IMR-90 (cell line): Measurements from ENCODE around the gene UEVLD. TPM values are rescaled to one million over a fixed set of nuclear protein-coding genes. Genes with fewer than 3 reads are reported as not detected.

ENCODE experiments used
- ATAC-seq: fragments of 200-7000 bp; cut with Tn5 transposase; 2 replicates; pipeline ENCODE4 v1.9.1; 2020; ENCODE audit warnings: low read depth, mild to moderate bottlenecking, moderate library complexity
- BruUV-seq: library from RNA; stranded (reverse); fragments of 400-500 nt; replicated peaks from 2 replicates; lab custom pipeline; 2021; lab: Mats Ljungman, UMichigan
- CTCF ChIA-PET: fragments of 300-600 bp; formaldehyde crosslinking; extraction: SDS; loops from one replicate; lab custom pipeline; 2021; ENCODE audit warnings: antibody characterized with exemption; lab: Yijun Ruan, JAX
- POLR2A ChIA-PET: fragments of 300-600 bp; sonication (Branson Sonifier 250); formaldehyde crosslinking; loops from one replicate; lab custom pipeline; 2022; ENCODE audit warnings: antibody characterized with exemption; ENCODE audit not compliant: unreplicated experiment; lab: Charles Lee
- DNase-seq: peaks from one replicate; pipeline ENCODE4 v3.0.0; 2013
- H2AFZ ChIP-seq: replicated peaks from 2 replicates; pipeline ENCODE3; 2013; ENCODE audit warnings: low read length, mild to moderate bottlenecking; ENCODE audit not compliant: poor library complexity
- H2AK5ac ChIP-seq: 2 replicates; pipeline ENCODE4 v1.6.1; 2013; ENCODE audit warnings: low read depth, low read length, inconsistent platforms
- H2AK9ac ChIP-seq: replicated peaks from 2 replicates; pipeline ENCODE3; 2013; ENCODE audit warnings: mild to moderate bottlenecking, low read depth, low read length, moderate library complexity; ENCODE audit not compliant: poor library complexity
- H2BK120ac ChIP-seq: 2 replicates; pipeline ENCODE4 v1.6.1; 2013; ENCODE audit warnings: low read depth, low read length, inconsistent platforms
- H2BK15ac ChIP-seq: 3 replicates; pipeline ENCODE4 v1.6.1; 2013; ENCODE audit warnings: low read depth, low read length, inconsistent platforms
- H2BK20ac ChIP-seq: 2 replicates; pipeline ENCODE4 v1.6.1; 2013; ENCODE audit warnings: low read depth, mild to moderate bottlenecking, inconsistent platforms, low read length, moderate library complexity
- H2BK5ac ChIP-seq: 2 replicates; pipeline ENCODE4 v1.6.1; 2013; ENCODE audit warnings: mild to moderate bottlenecking, low read depth, low read length, inconsistent platforms; ENCODE audit not compliant: poor library complexity, severe bottlenecking
- H3K14ac ChIP-seq: replicated peaks from 2 replicates; pipeline ENCODE4 v1.6.1; 2013; ENCODE audit warnings: low read depth, low read length, inconsistent platforms
- H3K18ac ChIP-seq: 2 replicates; pipeline ENCODE4 v1.6.1; 2013; ENCODE audit warnings: low read depth, low read length, control low read depth
- H3K23ac ChIP-seq: 2 replicates; pipeline ENCODE4 v1.6.1; 2013; ENCODE audit warnings: low read depth, low read length, inconsistent platforms
- H3K27ac ChIP-seq: 2 replicates; pipeline ENCODE4 v1.5.1; 2013; ENCODE audit warnings: mild to moderate bottlenecking, control low read depth, low read length; ENCODE audit not compliant: insufficient read depth
- H3K27me3 ChIP-seq: 2 replicates; pipeline ENCODE4 v1.6.1; 2013; ENCODE audit warnings: low read length; ENCODE audit not compliant: control insufficient read depth, insufficient read depth
- H3K36me3 ChIP-seq: 2 replicates; pipeline ENCODE4 v1.6.1; 2013; ENCODE audit warnings: low read length, mixed read lengths; ENCODE audit not compliant: control insufficient read depth, insufficient read depth
- H3K4ac ChIP-seq: 2 replicates; pipeline ENCODE4 v1.6.1; 2013; ENCODE audit warnings: low read depth, low read length, inconsistent platforms
- H3K4me1 ChIP-seq: 2 replicates; pipeline ENCODE4 v1.6.1; 2013; ENCODE audit warnings: low read length, mixed read lengths; ENCODE audit not compliant: control insufficient read depth, insufficient read depth
- H3K4me2 ChIP-seq: 2 replicates; pipeline ENCODE4 v1.6.1; 2013; ENCODE audit warnings: low read depth, mild to moderate bottlenecking, control low read depth, low read length, moderate library complexity
- H3K4me3 ChIP-seq: 2 replicates; pipeline ENCODE4 v1.5.1; 2013; ENCODE audit warnings: low read depth, mild to moderate bottlenecking, control low read depth, low read length, moderate library complexity; ENCODE audit not compliant: insufficient read depth
- H3K56ac ChIP-seq: 2 replicates; pipeline ENCODE4 v1.6.1; 2013; ENCODE audit warnings: low read length, inconsistent platforms; ENCODE audit not compliant: insufficient read depth; ENCODE audit errors: extremely low read depth
- H3K79me1 ChIP-seq, 2 experiments: 2 replicates each; pipeline ENCODE4 v1.6.1; 2013; ENCODE audit warnings: low read length in 2 of 2, inconsistent platforms in 1 of 2, low read depth in 1 of 2
- H3K9ac ChIP-seq: 2 replicates; pipeline ENCODE4 v1.6.1; 2013; ENCODE audit warnings: low read depth, low read length, control low read depth
- H3K9me1 ChIP-seq: 2 replicates; pipeline ENCODE4 v1.6.1; 2013; ENCODE audit warnings: low read length, inconsistent platforms; ENCODE audit not compliant: insufficient read depth
- H3K9me3 ChIP-seq: 2 replicates; pipeline ENCODE4 v1.6.1; 2013; ENCODE audit warnings: low read length; ENCODE audit not compliant: control insufficient read depth, insufficient read depth
- H4K20me1 ChIP-seq: 2 replicates; pipeline ENCODE4 v1.6.1; 2013; ENCODE audit warnings: low read length, inconsistent platforms; ENCODE audit not compliant: insufficient read depth
- H4K5ac ChIP-seq: 2 replicates; pipeline ENCODE4 v1.6.1; 2013; ENCODE audit warnings: mild to moderate bottlenecking, low read depth, low read length, control low read depth
- H4K8ac ChIP-seq, 2 experiments: 2 replicates each; pipeline ENCODE4 v1.6.1; 2013; ENCODE audit warnings: low read depth in 2 of 2, low read length in 2 of 2, control low read depth in 1 of 2, inconsistent platforms in 1 of 2
- H4K91ac ChIP-seq: 2 replicates; pipeline ENCODE4 v1.6.1; 2013; ENCODE audit warnings: low read depth, low read length, inconsistent platforms; ENCODE audit not compliant: insufficient read depth
- CEBPB ChIP-seq: IDR thresholded peaks from 2 replicates; pipeline ENCODE4 v1.6.1; 2012; ENCODE audit warnings: low read depth, low read length, improper control_type of control experiment
- CHD1 ChIP-seq: IDR thresholded peaks from 2 replicates; pipeline ENCODE4 v1.6.1; 2012; ENCODE audit warnings: low read depth, low read length, improper control_type of control experiment
- MAZ ChIP-seq: IDR thresholded peaks from 2 replicates; pipeline ENCODE4 v1.6.1; 2012; ENCODE audit warnings: low read depth, mild to moderate bottlenecking, low read length, improper control_type of control experiment, moderate library complexity, borderline replicate concordance
- POLR2A ChIP-seq: IDR thresholded peaks from 2 replicates; pipeline ENCODE4 v1.6.1; 2012; ENCODE audit warnings: mild to moderate bottlenecking, low read depth, low read length
- RCOR1 ChIP-seq: IDR thresholded peaks from 2 replicates; pipeline ENCODE4 v1.6.1; 2012; ENCODE audit warnings: mild to moderate bottlenecking, low read length, improper control_type of control experiment; ENCODE audit not compliant: insufficient replicate concordance
- USF2 ChIP-seq: fragments of 150-350 bp; IDR thresholded peaks from 2 replicates; pipeline ENCODE4 v1.6.1; 2017; ENCODE audit warnings: mild to moderate bottlenecking, antibody characterized with exemption, low read length, low read depth
- WGBS, 2 experiments: methylation state at CpG; one replicate each; pipeline versions ENCODE4 v1.1.5 to v1.1.7; 2013; ENCODE audit warnings: missing lambda C conversion rate in 2 of 2; ENCODE audit not compliant: insufficient read length in 1 of 2; ENCODE audit errors: extremely low coverage in 2 of 2; 5-methylcytosine and 5-hydroxymethylcytosine counted together
- dilution Hi-C: fragments of 300-500 bp; cut with HindIII; formaldehyde crosslinking; loops from one replicate; pipeline ENCODE4 v1.14.3; 2018; ENCODE audit warnings: low sequenced_read_pairs; ENCODE audit not compliant: unreplicated experiment
- in situ Hi-C: fragments of 300-500 bp; cut with MboI; formaldehyde crosslinking; loops from 3 replicates; pipeline ENCODE4 v1.14.3; 2019; ENCODE audit warnings: low sequenced_read_pairs, inconsistent platforms, mixed read lengths
- intact Hi-C: fragments of 100-400 bp; cut with micrococcal nuclease; formaldehyde crosslinking; loops from 2 replicates; pipeline ENCODE4 v1.10.0; 2022
- polyA plus RNA-seq, 3 experiments: library from polyadenylated mRNA; depleted of rRNA; stranded (reverse); fragments of >200 nt; gene quantifications; 2 replicates each; pipeline ENCODE4 v1.2.3, GENCODE V29; 2012; ENCODE audit warnings: low replicate concordance in 1 of 3
- total RNA-seq: library from RNA; depleted of rRNA; stranded (reverse); fragments of >200 nt; gene quantifications from 2 replicates; pipeline ENCODE4 v1.2.3, GENCODE V29; 2012

The UEVLD gene
- total and polyA plus RNA-seq, 2 of the 4 experiments (the other 2 are of a cell fraction): 13.8 to 29.2 TPM

DNA sequence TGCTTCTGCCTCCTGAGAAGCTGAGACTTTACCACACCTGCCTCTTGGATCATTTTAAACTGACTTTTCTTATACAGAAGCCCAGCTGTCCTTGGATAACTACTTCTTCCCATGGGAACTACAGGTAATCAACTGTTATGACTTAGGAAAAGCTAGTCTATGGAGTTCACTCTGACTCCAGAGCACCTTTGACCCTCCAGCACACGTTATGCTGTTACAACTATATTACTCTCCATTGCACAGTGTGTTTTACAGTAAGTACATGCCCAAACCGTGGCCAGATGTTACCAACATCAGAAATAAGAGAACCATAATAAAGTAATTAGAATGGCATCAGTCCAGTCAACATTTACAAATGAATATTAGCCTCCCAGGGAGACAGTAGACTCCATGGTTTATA lies 40.5 kb downstream of the UEVLD start:
- Histone ChIP-seq H3K14ac (no peak overlapping the region), H2AFZ (no peak overlapping the region), H3K27me3 (no peaks in the 10 kb centered on the region), H3K18ac (no peak overlapping the region), H3K27ac (no peak overlapping the region), H4K8ac (no peak overlapping the region), H3K4me2 (no peak overlapping the region), H2BK15ac (no peak overlapping the region), H4K20me1 (no peaks in the 10 kb centered on the region), H3K4ac (no peak overlapping the region), H2BK5ac (no peak overlapping the region), H3K4me1 (no peaks in the 10 kb centered on the region), H4K5ac (no peak overlapping the region), H3K79me1 (no peaks in the 10 kb centered on the region; a peak in 1 of 4 replicates), H2AK5ac (no peak overlapping the region), H4K91ac (no peak overlapping the region), H2AK9ac (no peak overlapping the region), H3K23ac (no peak overlapping the region), H3K56ac (no peak overlapping the region), H3K4me3 (no peak overlapping the region), H3K9me3 (no peaks in the 10 kb centered on the region), H3K9ac (no peak overlapping the region), H3K36me3 (peaks cover 14% of the 10 kb centered on the region), H3K9me1 (0 out of 2 replicates have a peak, but pooled peaks cover 3% of the 10 kb centered on the region), H2BK20ac (no peak overlapping the region), H2BK120ac (no peak overlapping the region)
- POLR2A ChIA-PET: no interaction called here
- intact Hi-C loops (loop anchor here (10.0 kb wide), 1 partner anchor 217 kb away; no protein-coding TSS in a partner anchor), in situ Hi-C loops (loop anchor here (25.0 kb wide), 1 partner anchor 189 kb away; the partner anchor contains the start of gene IGSF22), dilution Hi-C loops (no loop called here)
- BruUV-seq: no TSS peak
- TF ChIP-seq CHD1 (no peak), RCOR1 (no peak), MAZ (no peak), CEBPB (no peak), USF2 (no peak), POLR2A (no peak)
- DNase-seq (no peak), ATAC-seq (no peak)
- WGBS, 2 experiments: no CpG with 5 or more reads among the region's 2 CpGs
- CTCF ChIA-PET: interaction anchor here (0.5 to 1.0 kb wide), 2 partner anchors 9 to 18 kb away, joined by 3 read pairs; no protein-coding TSS in a partner anchor
